Stimulated activated CD4-positive, alpha-beta T cell treated with anti-CD3 and anti-CD28 coated beads, Interleukin-12 subunit alpha, Interleukin-12 subunit beta, amount 100 ng/mL, for 24 hours (primary cell): ENCODE data around the gene KIF26A.
A peak's percentile ranks its signal among the peaks of the same experiment; 100 is the strongest.

ENCODE experiments used
- DNase-seq, 2 experiments: peaks; one replicate each; pipeline ENCODE4 v3.0.0-alpha.2; 2020; ENCODE audit warnings: low read depth in 2 of 2

Gene KIF26A

DNA sequence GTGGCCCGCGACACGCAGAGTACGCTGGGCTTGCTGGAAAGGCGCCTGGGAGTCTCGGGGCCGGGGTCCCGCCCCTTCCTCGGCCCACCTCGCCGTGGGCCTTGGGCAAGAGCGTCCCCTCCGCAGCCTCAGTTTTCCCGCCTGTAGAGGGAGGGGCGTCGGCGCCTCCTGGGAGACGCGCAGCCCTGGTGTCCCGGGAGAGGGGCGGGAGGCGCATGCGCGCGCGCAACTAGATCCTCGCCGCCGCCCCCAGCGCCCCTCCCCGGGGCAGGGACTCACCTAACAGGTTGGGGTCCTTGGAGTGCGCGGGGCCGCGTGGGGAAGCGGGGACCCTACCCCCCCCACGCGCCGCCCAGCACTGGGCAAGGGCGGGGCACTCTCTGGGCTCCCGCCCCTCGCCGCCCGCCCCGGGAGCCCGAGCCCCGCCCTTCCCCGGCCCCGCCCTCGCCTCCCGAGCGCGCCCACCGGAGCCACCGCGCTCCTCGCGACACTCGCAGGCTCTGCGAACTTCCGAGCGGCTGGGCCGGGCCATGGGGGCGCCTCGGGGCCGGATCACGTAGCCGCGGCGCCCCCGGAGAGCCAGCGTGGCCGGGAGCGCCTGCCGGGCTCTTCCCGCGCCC lies at the start of gene KIF26A:
Gene KIF26A, plus strand, starts transcription at position 490 of the 620 bp plus-strand sequence. CDS start 136 bp downstream, outside the sequence.
- DNase-seq, result no peak

- no peak for DNase-seq
These were observed 48.2 kb upstream of the KIF26A start for GRCh38 chr14:104090071-104090748.

DNA sequence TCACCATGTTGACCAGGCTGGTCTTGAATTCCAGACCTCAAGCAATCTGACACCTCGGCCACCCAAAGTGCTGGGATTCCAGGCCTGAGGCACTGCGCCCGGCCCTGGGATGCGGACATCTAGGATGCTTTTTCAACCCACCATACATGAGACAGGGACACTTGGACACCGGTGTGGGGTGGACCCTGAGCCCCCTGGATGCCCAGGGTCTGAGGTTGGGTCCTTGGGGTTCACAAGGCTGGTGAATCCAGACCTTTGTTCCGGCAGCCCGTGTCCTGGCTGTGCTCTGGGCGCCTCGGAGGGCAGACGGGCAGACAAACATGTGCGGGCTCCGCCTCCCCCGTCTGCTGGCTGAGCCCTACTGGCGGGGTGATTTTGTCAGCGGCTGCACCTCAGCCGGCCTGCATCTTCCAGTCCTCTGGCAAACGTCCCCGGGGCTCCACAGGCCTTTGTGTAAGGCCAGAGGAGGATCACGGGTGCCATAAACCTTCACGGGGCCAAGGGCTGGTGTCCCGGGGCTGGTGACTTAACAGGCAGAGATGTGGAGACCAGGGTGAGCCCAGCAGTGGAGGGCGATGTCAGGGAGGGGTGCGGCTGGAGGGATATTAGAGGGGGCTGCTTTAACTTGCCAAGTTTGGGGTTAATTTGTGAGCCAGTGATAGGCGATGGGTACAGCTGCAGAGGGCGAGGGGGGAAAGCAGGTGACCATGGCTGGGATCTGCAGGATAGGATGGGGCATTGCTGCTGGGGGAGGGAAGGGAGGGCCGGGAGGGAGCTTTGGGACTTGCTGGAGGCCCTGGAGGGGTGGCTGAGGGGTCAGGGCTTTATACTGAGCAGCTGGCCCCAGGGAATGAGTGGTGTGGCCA lies 47.1 kb upstream of the KIF26A start:
- no peak for DNase-seq

DNA sequence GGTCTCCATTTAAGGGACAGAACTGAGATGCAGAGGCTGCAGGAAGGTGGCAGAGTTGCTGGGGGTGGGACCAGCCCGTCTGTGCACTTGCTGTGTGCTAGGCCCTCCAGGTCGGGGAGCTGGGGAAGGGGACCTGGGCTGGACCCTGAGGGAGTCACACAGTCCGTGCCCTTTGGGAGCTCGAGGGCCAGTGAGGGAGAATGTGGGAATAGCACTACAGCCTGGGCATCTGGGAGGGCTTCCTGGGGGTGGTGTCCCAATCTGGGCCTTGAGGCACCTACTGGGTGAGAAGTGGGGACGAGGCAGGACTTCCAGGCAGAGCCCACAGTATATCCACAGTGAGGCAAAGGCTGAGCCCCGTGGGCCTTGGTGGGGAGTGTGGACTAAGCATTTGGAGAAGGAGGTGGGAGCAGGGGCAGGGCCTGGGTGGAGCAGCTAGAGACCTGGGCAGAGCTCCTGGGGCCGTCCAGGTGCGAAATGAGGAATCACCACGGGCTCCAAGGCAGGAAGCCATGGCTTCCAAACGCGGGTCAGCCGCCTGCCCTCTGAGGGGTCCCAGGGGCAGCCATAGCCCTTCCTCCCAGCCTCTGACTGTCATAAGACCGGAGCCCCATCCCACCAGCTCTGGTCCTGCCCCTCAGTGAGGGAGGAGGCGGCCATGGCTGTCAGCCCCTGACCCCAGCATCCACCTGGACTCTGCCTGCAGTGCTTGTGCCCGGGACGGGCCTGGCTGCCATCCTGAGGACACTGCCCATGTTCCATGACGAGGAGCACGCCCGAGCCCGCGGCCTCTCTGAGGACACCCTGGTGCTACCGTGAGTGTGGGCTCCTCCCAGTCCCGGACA lies 46.2 kb upstream of the KIF26A start:
- no peak for DNase-seq

GRCh38 chr14:104092931-104093365 lies 45.4 kb upstream of the KIF26A start:
- DNase-seq, result no peak

GRCh38 chr14:104093366-104094055 lies 44.9 kb upstream of the KIF26A start:
- DNase-seq, result no peak

DNA sequence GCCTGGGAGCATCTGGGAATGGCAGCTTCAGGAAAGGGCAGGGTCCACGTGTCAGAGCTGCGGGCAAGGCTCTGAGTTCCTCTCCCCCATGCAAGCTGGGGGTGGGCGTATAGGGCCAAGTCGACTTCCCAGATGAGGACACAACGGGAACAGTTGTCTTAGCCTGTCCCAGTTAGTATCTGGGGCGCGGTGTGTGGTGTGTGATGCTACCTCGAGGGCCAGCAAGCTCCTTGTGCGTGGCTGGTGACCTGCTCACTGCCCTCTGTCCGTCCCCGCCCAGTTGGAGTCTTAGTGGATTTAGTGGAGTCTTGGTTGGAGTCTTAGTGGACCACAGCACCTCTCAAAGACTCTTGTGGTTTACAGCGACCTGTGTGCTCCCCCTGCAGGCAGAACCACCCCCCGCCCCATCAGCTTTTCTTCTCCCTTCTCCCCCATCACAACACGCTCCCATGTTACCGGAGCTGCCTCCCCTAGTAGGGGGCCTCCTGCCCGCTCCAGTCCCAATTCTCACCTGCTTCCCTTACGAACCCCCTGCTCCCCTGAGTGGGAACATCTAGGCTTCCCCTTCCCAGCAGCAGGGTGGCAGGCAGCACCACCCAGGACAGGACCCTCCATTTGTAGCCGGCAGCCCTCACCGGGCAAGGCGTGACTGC lies 44.2 kb upstream of the KIF26A start:
- DNase-seq, result no peak

DNA sequence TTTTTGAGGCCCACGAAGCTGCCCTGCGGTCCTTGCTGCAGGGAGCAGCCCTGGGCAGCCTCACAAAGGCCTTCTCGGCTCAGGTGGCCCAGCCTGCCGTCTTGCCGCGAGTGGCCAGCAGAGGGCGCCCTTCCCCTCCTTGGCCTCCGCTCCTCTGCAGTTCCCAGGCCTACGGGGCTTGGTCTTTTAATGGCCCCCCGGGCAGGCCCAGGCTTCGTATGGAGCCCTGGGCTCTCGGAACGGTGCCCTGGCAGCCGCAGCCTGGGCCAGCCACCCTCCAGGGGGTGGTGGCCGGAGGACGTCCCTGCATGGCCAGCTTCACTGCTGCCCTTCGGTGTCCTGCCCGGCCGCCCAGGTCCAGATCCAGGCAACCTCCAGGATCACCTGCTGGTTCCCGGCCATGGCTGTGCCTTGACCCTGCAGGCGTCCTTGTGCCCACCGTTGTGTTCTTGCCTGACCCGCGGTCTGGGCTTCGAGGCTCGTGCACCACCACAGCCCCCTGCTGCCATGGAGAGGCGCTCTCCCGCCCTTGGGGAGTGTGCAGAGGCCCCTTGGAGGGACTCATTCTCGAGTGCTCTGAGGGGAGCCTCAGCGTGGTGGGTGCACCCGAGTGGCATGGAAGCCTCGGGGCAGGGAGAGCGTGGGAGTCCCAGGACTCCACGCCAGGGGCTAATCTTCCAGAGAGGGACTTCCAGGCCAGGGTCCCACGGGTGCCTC lies 43.5 kb upstream of the KIF26A start:
- DNase-seq, result peak; percentile 53 to 77

- DNase-seq, result no peak
These were observed 42.7 kb upstream of the KIF26A start for GRCh38 chr14:104095426-104096310.

GRCh38 chr14:104096318-104096717 lies 42.1 kb upstream of the KIF26A start:
- no peak for DNase-seq

- DNase-seq, result no peak
These were observed 41.4 kb upstream of the KIF26A start for GRCh38 chr14:104096751-104097700.

DNA sequence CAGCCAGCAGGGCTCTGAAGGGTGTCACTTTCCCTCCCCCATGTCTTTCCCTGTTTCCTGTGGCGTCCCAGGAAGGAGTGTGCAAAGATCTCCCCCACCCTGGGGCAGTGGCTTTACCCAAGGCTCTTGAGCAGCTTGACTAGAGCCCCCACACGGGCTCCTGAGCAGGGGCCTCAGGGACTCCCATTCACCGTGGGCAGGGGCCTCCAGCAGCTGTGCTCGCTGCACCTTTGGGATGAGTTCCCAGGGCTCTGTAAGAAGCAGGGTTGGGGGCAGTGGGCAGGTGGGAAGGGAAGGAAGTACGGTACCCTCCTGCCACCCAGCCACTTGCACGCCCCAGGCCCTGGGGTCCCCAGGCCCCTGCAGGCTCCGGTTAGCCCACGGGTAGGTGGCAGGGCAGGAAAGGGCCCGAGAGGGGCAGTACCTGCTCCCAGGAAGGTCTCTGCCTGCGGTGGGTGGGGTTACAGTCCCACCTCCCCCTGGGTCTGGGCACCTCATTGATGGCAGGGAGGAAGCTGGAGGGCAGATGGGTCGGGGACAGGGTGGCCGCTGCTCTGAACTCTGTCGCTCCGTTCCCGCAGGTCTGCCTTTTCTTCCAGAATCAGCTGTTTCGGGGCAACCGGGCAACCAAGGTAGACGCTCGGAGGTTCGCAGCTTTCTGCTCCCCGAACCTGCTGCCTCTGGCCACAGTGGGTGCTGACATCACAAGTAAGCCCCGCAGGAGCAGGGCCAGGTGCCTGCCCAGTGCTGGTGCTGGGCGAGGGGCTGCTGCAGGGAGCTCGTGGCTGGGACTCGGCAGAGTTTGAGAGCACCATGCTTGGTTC lies 39.9 kb upstream of the KIF26A start:
- no peak for DNase-seq

DNA sequence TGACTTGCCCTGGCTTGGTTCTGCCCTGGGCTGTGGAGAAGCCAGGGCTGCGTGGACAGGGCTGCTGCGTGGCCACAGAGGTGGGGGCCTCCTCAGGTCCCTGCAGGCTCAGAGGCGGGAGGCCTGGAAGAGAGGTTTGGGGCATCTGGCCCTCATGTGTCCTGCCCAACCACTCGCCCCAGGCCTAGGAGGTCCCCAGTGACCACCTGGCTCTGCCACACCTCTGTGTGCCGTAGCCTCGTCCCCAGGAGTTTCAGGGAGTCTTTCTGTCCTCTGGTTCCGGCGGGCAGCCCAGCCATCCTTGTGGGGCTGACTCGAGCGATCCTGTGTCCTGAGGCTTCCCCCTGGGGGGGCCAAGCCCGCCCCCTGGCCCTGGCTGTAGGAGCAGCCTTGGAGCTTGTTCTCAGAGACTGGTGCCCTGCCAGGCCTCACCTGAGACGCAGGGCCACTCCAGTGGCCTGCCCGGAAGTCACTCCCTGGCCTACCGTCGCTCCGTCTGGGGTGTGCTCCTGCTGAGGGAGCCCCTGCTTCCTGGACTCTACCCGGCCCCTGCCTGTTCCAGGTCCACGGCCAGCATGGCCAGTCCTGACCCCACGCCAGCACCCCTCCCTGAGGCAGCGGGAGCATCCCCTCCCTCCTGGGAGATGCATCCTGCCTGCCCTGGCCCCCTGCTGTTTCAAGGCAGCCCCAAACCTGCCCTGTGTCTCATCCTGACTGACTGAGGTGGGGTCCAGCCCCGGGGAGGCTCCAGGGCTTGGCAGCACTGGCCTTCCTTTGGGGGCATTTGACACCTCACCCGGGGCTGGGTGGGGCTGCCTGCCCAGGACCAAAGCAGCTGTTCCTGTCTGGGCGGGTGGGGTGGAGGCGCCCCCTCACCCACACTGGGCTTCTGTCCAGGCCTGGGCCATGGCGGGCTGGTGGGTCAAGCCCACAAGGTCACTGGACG lies 39.0 kb upstream of the KIF26A start:
- no peak for DNase-seq

- DNase-seq, result no peak
These were observed 38.0 kb upstream of the KIF26A start for GRCh38 chr14:104100171-104101085.
